Stomach (tissue), 9 donors: ENCODE measurements around the gene NCKAP5. TPM values are rescaled to one million over a fixed set of nuclear protein-coding genes. Genes with fewer than 3 reads are reported as not detected.

Source experiments
- DNase-seq, 2 donors: peaks; one replicate each; pipeline versions ENCODE4 v3.0.0 to v3.0.0-alpha.2; 2013 to 2019
- H3K27ac ChIP-seq, 5 donors: fragments of 200-600 bp in 4 of 5; sonication (generic) in 4 of 5; one replicate each; pipeline ENCODE4 v1.5.1; 2013 to 2019; ENCODE audit warnings: mild to moderate bottlenecking in 1 of 5, moderate library complexity in 1 of 5
- H3K27me3 ChIP-seq, 3 donors: fragments of 200-600 bp; sonication (generic); one replicate each; pipeline ENCODE4 v1.5.1; 2017 to 2019; ENCODE audit warnings: mixed run types in 1 of 3
- H3K36me3 ChIP-seq, 4 donors: fragments of 200-600 bp; sonication (generic); 1 replicate in 3 of 4; 2 replicates in 1 of 4; pipeline ENCODE4 v1.5.1; 2016 to 2019
- H3K4me1 ChIP-seq, 4 donors: fragments of 200-600 bp; sonication (generic); one replicate each; pipeline ENCODE4 v1.5.1; 2016 to 2019
- H3K4me3 ChIP-seq, 4 donors: fragments of 200-600 bp; sonication (generic) in 3 of 4; one replicate each; pipeline ENCODE4 v1.5.1; 2016 to 2019; ENCODE audit warnings: mild to moderate bottlenecking in 1 of 4
- H3K9me3 ChIP-seq, 4 donors: fragments of 200-600 bp; sonication (generic); one replicate each; pipeline ENCODE4 v1.5.1; 2016 to 2019
- CTCF ChIP-seq, 7 experiments: fragments of 450-650 bp in 4 of 7; fragments of 200-600 bp in 3 of 7; sonication (generic) in 3 of 7; IDR thresholded peaks; one replicate each; pipeline ENCODE4 v1.5.1; 2016 to 2019; ENCODE audit warnings: antibody characterized with exemption in 7 of 7, control low read depth in 2 of 7, mild to moderate bottlenecking in 1 of 7
- EP300 ChIP-seq: sonication (generic); formaldehyde crosslinking; IDR thresholded peaks from one replicate; pipeline ENCODE4 v1.6.1; 2017; ENCODE audit warnings: antibody characterized with exemption
- POLR2A ChIP-seq, 4 donors: fragments of 450-650 bp; IDR thresholded peaks; one replicate each; pipeline ENCODE4 v1.6.1; 2016; ENCODE audit warnings: antibody characterized with exemption in 4 of 4, control low read depth in 2 of 4, mild to moderate bottlenecking in 1 of 4, moderate library complexity in 1 of 4
- POLR2AphosphoS5 ChIP-seq, 3 donors: sonication (generic); formaldehyde crosslinking; IDR thresholded peaks; one replicate each; pipeline ENCODE4 v1.6.1; 2016; ENCODE audit warnings: antibody characterized with exemption in 3 of 3
- WGBS, 5 donors: extraction: QIAGEN DNeasy Blood & Tissue Kit in 3 of 5; methylation state at CpG; one replicate each; pipeline versions ENCODE4 v1.1.5 to v1.1.7; 2013 to 2018; 5-methylcytosine and 5-hydroxymethylcytosine counted together
- intact Hi-C: fragments of 100-400 bp; cut with DNase I; formaldehyde crosslinking; loops from one replicate; pipeline ENCODE4 v1.15.1; 2023; ENCODE audit warnings: low total_unique reads
- polyA plus RNA-seq, 3 donors: library from polyadenylated mRNA; stranded (reverse); fragments of 200-250 nt; gene quantifications; one replicate each; pipeline ENCODE4 v1.2.3, GENCODE V29; 2013
- total RNA-seq, 5 donors: library from RNA; depleted of rRNA; stranded (reverse); fragments of >200 nt; gene quantifications; one replicate each; pipeline versions ENCODE4 v1.1.0 to v1.2.3, GENCODE V29; 2014 to 2016
- donor health status: healthy with polysubstance abuse.
- donor health status: Bipolar disorder and iron deficiency.
- donor health status: healthy.

Gene NCKAP5
- total and polyA plus RNA-seq, 8 donors = 0.58 to 8.0 (median 1.6) TPM; not detected in 1

GRCh38 chr2:132730611-132731010 is 837.7 kb downstream of the NCKAP5 start:
- Histone ChIP-seq H3K4me1 (no peaks in the 10 kb centered on the region), H3K27me3 (no peaks in the 10 kb centered on the region), H3K4me3 (no peak overlapping the region), H3K9me3 (no peaks in the 10 kb centered on the region), H3K27ac (no peak overlapping the region), H3K36me3 (no peaks in the 10 kb centered on the region)
- intact Hi-C loops = no loop called here
- DNase-seq = no peak
- WGBS, 5 donors = 85 to 91% (median 88%) methylated on average over 6 of the region's 6 CpGs
- TF ChIP-seq EP300 = no peak
- TF ChIP-seq CTCF (IDR thresholded peaks at IDR 0.05) = no peak
- TF ChIP-seq POLR2A (IDR thresholded peaks at IDR 0.05) = no peak
- TF ChIP-seq POLR2AphosphoS5 (IDR thresholded peaks at IDR 0.05) = no peak

GRCh38 chr2:132729522-132729921 is 838.7 kb downstream of the NCKAP5 start:
- Histone ChIP-seq H3K9me3 (no peaks in the 10 kb centered on the region), H3K27me3 (no peaks in the 10 kb centered on the region), H3K27ac (no peak overlapping the region), H3K4me3 (no peak overlapping the region), H3K36me3 (no peaks in the 10 kb centered on the region), H3K4me1 (no peaks in the 10 kb centered on the region)
- TF ChIP-seq POLR2AphosphoS5 (IDR thresholded peaks at IDR 0.05) (no peak), CTCF (IDR thresholded peaks at IDR 0.05) (no peak), POLR2A (IDR thresholded peaks at IDR 0.05) (no peak)
- intact Hi-C loops = no loop called here
- DNase-seq = no peak

- Histone ChIP-seq H3K4me1 (no peaks in the 10 kb centered on the region), H3K4me3 (no peak overlapping the region), H3K27me3 (no peaks in the 10 kb centered on the region), H3K36me3 (no peaks in the 10 kb centered on the region), H3K27ac (no peak overlapping the region), H3K9me3 (no peaks in the 10 kb centered on the region)
- no peak for DNase-seq
- intact Hi-C loops = no loop called here
- no peak for TF ChIP-seq POLR2A (IDR thresholded peaks at IDR 0.05)
- no peak for TF ChIP-seq POLR2AphosphoS5 (IDR thresholded peaks at IDR 0.05)
- no peak for TF ChIP-seq CTCF (IDR thresholded peaks at IDR 0.05)
- no peak for TF ChIP-seq EP300
- 86 to 95% (median 92%) methylated on average over 4 of the region's 4 CpGs for WGBS, 5 donors
Observed at GRCh38 chr2:132726155-132726554, 842.1 kb downstream of the NCKAP5 start.

- H3K9me3 ChIP-seq = no peaks in the 10 kb centered on the region
- TF ChIP-seq POLR2AphosphoS5 (IDR thresholded peaks at IDR 0.05) = no peak
- no peak for TF ChIP-seq CTCF (IDR thresholded peaks at IDR 0.05)
- no peak for TF ChIP-seq EP300
- TF ChIP-seq POLR2A (IDR thresholded peaks at IDR 0.05) = no peak
- WGBS, 5 donors = 82 to 91% (median 88%) methylated on average over 9 of the region's 9 CpGs
- no peaks in the 10 kb centered on the region for H3K27me3 ChIP-seq
- no peak overlapping the region for H3K4me3 ChIP-seq
- no peak for DNase-seq
- intact Hi-C loops = no loop called here
- H3K4me1 ChIP-seq = no peaks in the 10 kb centered on the region
- H3K27ac ChIP-seq = no peak overlapping the region
- H3K36me3 ChIP-seq = no peaks in the 10 kb centered on the region
Observed at GRCh38 chr2:132725748-132726147, 842.5 kb downstream of the NCKAP5 start.
